Measurements from ENCODE around the gene DLST.

The DLST gene

GRCh38 chr14:74881431-74882102, at the start of gene DLST:
Gene DLST, plus strand, starts transcription at chr14:74881916. Its CDS starts 38 bp downstream, at chr14:74881954.
- DNase-seq (ENCODE audit: low read depth in 2 of 3, low spot score in 1 of 3), result peak; percentile 79 to 89 (median 87)

GRCh38 chr14:74832849-74833248, 48.9 kb upstream of the DLST start:
- no peak for DNase-seq (ENCODE audit: low read depth in 2 of 3, low spot score in 1 of 3)

- no peak for DNase-seq (ENCODE audit: low read depth in 2 of 3, low spot score in 1 of 3)
Observed at GRCh38 chr14:74834692-74835392, 46.9 kb upstream of the DLST start.

GRCh38 chr14:74835645-74836250, 46.0 kb upstream of the DLST start:
- no peak for DNase-seq (ENCODE audit: low read depth in 2 of 3, low spot score in 1 of 3)

GRCh38 chr14:74836251-74836960, 45.3 kb upstream of the DLST start:
- no peak for DNase-seq (ENCODE audit: low read depth in 2 of 3, low spot score in 1 of 3)

GRCh38 chr14:74838166-74838565, 43.5 kb upstream of the DLST start:
- DNase-seq (ENCODE audit: low read depth in 2 of 3, low spot score in 1 of 3), result no peak

- no peak for DNase-seq (ENCODE audit: low read depth in 2 of 3, low spot score in 1 of 3)
Observed at GRCh38 chr14:74840603-74841030, 41.1 kb upstream of the DLST start.

- DNase-seq (ENCODE audit: low read depth in 2 of 3, low spot score in 1 of 3), result peak in 1 of 3 donors; percentile 11
Observed at GRCh38 chr14:74841230-74842207, 40.2 kb upstream of the DLST start.

- DNase-seq (ENCODE audit: low read depth in 2 of 3, low spot score in 1 of 3), result no peak
Observed at GRCh38 chr14:74843653-74844052, 38.1 kb upstream of the DLST start.

- DNase-seq (ENCODE audit: low read depth in 2 of 3, low spot score in 1 of 3), result no peak
Observed at GRCh38 chr14:74846168-74846567, 35.5 kb upstream of the DLST start.

GRCh38 chr14:74846968-74847665, 34.6 kb upstream of the DLST start:
- DNase-seq (ENCODE audit: low read depth in 2 of 3, low spot score in 1 of 3), result no peak

GRCh38 chr14:74848768-74849167, 32.9 kb upstream of the DLST start:
- no peak for DNase-seq (ENCODE audit: low read depth in 2 of 3, low spot score in 1 of 3)

- no peak for DNase-seq (ENCODE audit: low read depth in 2 of 3, low spot score in 1 of 3)
Observed at GRCh38 chr14:74852922-74853530, 28.7 kb upstream of the DLST start.

GRCh38 chr14:74853581-74853980, 28.1 kb upstream of the DLST start:
- DNase-seq (ENCODE audit: low read depth in 2 of 3, low spot score in 1 of 3), result no peak

- DNase-seq (ENCODE audit: low read depth in 2 of 3, low spot score in 1 of 3), result no peak
Observed at GRCh38 chr14:74855021-74855420, 26.7 kb upstream of the DLST start.

- DNase-seq (ENCODE audit: low read depth in 2 of 3, low spot score in 1 of 3), result no peak
Observed at GRCh38 chr14:74855945-74856344, 25.8 kb upstream of the DLST start.

GRCh38 chr14:74856366-74856765, 25.4 kb upstream of the DLST start:
- no peak for DNase-seq (ENCODE audit: low read depth in 2 of 3, low spot score in 1 of 3)

GRCh38 chr14:74858022-74858421, 23.7 kb upstream of the DLST start:
- no peak for DNase-seq (ENCODE audit: low read depth in 2 of 3, low spot score in 1 of 3)

- DNase-seq (ENCODE audit: low read depth in 2 of 3, low spot score in 1 of 3), result no peak
Observed at GRCh38 chr14:74859757-74860552, 21.8 kb upstream of the DLST start.

Data from stimulated activated CD4-positive, alpha-beta T cell treated with anti-CD3 and anti-CD28 coated beads, Interleukin-12 subunit alpha, Interleukin-12 subunit beta, amount 100 ng/mL, for 48 hours (primary cell).